ENCODE results near the gene AFF3. TPM values are rescaled to one million over a fixed set of nuclear protein-coding genes. Genes with fewer than 3 reads are reported as not detected.

The AFF3 gene
- total RNA-seq, 6 experiments from 2014 or later: 1.3 to 7.3 (median 6.4) TPM

- DNase-seq (no peak), ATAC-seq (no peak)
- WGBS (ENCODE audit: insufficient coverage, low coverage, low lambda C conversion rate, missing lambda C conversion rate): 72% methylated on average over 4 of the region's 4 CpGs
- peaks cover 0 to 2% (median 0%) of the 10 kb centered on the region in 4 donors for H3K4me1 ChIP-seq
- no peak overlapping the region for H3K27ac ChIP-seq
- H3K36me3 ChIP-seq: no peaks in the 10 kb centered on the region
- intact Hi-C loops (cut with DNase I): no loop called here
- TF ChIP-seq, protein P1, sequence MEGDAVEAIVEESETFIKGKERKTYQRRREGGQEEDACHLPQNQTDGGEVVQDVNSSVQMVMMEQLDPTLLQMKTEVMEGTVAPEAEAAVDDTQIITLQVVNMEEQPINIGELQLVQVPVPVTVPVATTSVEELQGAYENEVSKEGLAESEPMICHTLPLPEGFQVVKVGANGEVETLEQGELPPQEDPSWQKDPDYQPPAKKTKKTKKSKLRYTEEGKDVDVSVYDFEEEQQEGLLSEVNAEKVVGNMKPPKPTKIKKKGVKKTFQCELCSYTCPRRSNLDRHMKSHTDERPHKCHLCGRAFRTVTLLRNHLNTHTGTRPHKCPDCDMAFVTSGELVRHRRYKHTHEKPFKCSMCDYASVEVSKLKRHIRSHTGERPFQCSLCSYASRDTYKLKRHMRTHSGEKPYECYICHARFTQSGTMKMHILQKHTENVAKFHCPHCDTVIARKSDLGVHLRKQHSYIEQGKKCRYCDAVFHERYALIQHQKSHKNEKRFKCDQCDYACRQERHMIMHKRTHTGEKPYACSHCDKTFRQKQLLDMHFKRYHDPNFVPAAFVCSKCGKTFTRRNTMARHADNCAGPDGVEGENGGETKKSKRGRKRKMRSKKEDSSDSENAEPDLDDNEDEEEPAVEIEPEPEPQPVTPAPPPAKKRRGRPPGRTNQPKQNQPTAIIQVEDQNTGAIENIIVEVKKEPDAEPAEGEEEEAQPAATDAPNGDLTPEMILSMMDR (IDR thresholded peaks at IDR 0.05): no peak
- no peak for TF ChIP-seq POLR2A (IDR thresholded peaks at IDR 0.05)
- peaks cover 0 to 3% of the 10 kb centered on the region in 2 donors for H3K27me3 ChIP-seq
- H3K9me3 ChIP-seq: no peaks in the 10 kb centered on the region
- no peak overlapping the region for H3K4me3 ChIP-seq
These were observed 259.0 kb downstream of the AFF3 start for GRCh38 chr2:99883358-99883757.

DNA sequence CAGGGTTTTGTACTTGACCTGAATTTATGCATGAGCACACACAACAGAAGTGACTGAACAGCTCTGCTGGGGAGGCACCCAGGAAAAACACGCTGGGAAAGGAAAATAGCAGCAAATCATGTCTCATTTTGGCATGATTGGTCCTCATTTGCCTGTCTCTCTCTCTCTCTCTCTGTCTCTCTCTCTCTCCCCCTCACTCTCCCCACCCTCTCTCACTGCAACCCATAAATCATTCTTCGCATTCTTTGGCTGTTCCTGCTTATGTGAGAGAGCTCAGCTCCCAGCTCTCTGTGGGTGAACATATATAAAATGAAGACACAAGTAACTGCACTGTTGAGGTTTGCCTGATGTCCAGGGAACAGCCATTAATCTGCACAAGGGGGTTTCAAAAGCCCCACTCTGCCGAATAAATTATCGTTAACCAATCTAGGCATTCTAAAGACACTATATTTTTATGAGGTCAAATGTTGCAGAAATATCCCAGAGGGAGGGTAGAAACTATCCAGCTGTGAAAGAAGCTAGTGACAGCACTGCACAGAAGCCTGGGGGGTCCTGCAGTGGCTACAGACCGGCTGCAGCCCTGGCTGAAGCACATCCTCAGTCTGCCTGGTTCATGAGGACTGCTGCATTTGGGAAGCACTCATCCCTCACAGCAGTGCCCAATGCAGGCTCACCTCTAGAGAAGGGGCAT lies 260.3 kb downstream of the AFF3 start:
- H3K27ac ChIP-seq: no peak overlapping the region
- ATAC-seq: peak in 3 of 4 donors; percentile 17 to 44 (median 33)
- intact Hi-C loops (cut with DNase I): no loop called here

GRCh38 chr2:99880964-99881294 lies 261.5 kb downstream of the AFF3 start:
- intact Hi-C loops (cut with DNase I): no loop called here
- TF ChIP-seq, protein P1 (IDR thresholded peaks at IDR 0.05): no peak
- no peak for TF ChIP-seq POLR2A (IDR thresholded peaks at IDR 0.05)
- Histone ChIP-seq H3K4me3 (no peak overlapping the region), H3K27ac (no peak overlapping the region), H3K36me3 (no peaks in the 10 kb centered on the region), H3K27me3 (no peaks in the 10 kb centered on the region), H3K9me3 (no peaks in the 10 kb centered on the region), H3K4me1 (peaks cover 0 to 10% (median 0%) of the 10 kb centered on the region in 4 donors)
- DNase-seq: no peak
- ATAC-seq: no peak
- 96% methylated on average over 3 of the region's 3 CpGs for WGBS (ENCODE audit: insufficient coverage, low coverage, low lambda C conversion rate, missing lambda C conversion rate)

More for the DNA sequence above, 260.3 kb downstream of the AFF3 start:
- no peaks in the 10 kb centered on the region for H3K27me3 ChIP-seq
- DNase-seq: no peak
- TF ChIP-seq, protein P1 (IDR thresholded peaks at IDR 0.05): no peak
- TF ChIP-seq POLR2A (IDR thresholded peaks at IDR 0.05): no peak
- no peaks in the 10 kb centered on the region for H3K36me3 ChIP-seq
- H3K4me1 ChIP-seq: peaks cover 0 to 10% (median 0%) of the 10 kb centered on the region in 4 donors
- H3K4me3 ChIP-seq: no peak overlapping the region
- 56% methylated on average over 4 of the region's 5 CpGs for WGBS (ENCODE audit: insufficient coverage, low coverage, low lambda C conversion rate, missing lambda C conversion rate)
- H3K9me3 ChIP-seq: no peaks in the 10 kb centered on the region

DNA sequence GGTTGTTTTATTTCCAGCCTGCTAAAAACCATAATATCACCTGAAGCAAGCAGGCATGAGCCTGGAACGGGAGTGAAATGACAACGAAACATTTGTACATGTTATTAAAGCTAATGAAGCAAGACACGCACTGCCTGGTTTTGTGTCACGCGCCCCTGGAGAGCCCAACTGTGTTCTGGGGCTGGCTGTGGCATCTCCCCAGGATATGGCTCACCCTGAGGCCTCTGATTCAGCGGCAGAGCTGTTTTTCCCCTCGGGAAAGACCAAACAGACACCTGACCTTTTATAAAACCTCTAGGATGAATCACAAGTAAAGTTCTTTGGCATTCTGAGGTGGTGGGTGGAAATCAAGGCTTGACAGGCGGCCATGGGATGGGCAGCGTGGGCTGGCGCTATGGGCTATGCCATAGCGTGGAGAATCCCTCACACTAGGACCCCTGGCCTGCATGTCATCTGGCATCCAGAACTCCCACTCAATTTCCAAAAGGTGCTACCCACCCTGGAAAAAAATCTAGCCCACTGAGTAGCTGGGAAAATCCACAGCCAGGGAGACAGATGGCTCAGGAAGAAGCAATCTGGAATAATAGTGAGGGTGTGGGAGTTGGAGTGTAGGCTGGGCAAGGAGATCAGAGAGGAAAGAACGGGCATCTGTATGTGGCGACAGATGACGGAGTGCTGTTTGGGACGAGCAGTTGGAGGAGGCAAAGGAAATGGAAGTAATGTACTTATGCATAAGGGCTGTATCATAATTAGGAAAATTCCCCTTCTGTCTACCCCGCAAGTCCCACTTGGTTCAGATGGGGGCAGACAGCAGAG lies 262.0 kb downstream of the AFF3 start:
- intact Hi-C loops (cut with DNase I): no loop called here
- DNase-seq (no peak), ATAC-seq (no peak)
- Histone ChIP-seq H3K4me3 (no peak overlapping the region), H3K27ac (no peak overlapping the region), H3K27me3 (no peaks in the 10 kb centered on the region), H3K9me3 (no peaks in the 10 kb centered on the region), H3K4me1 (peaks cover 0 to 10% (median 0%) of the 10 kb centered on the region in 4 donors), H3K36me3 (no peaks in the 10 kb centered on the region)
- TF ChIP-seq, protein P1 (IDR thresholded peaks at IDR 0.05): no peak
- no peak for TF ChIP-seq POLR2A (IDR thresholded peaks at IDR 0.05)
- 92% methylated on average over 16 of the region's 16 CpGs for WGBS (ENCODE audit: insufficient coverage, low coverage, low lambda C conversion rate, missing lambda C conversion rate)

All from right lobe of liver (tissue), 6 donors.